Liver (tissue), 9 donors: Measurements from ENCODE around the gene C11orf68. TPM values are rescaled to one million over a fixed set of nuclear protein-coding genes. Genes with fewer than 3 reads are reported as not detected.

ENCODE experiments used
- DNase-seq: peaks from one replicate; pipeline ENCODE4 v3.0.0-alpha.2; 2017; ENCODE audit warnings: low spot score
- H3K27ac ChIP-seq, 2 donors: one replicate each; pipeline ENCODE4 v1.7.0; 2013; ENCODE audit warnings: inconsistent platforms in 2 of 2, low read length in 2 of 2, control low read depth in 1 of 2, low read depth in 1 of 2, mild to moderate bottlenecking in 1 of 2
- H3K27me3 ChIP-seq, 4 donors: one replicate each; pipeline versions ENCODE4 v1.6.1 to v1.7.0; 2013; ENCODE audit warnings: low read length in 3 of 4, inconsistent platforms in 1 of 4, mild to moderate bottlenecking in 1 of 4, moderate library complexity in 1 of 4; ENCODE audit not compliant: control insufficient read depth in 4 of 4, insufficient read depth in 4 of 4
- H3K36me3 ChIP-seq, 4 donors: one replicate each; pipeline versions ENCODE4 v1.6.1 to v1.7.0; 2013; ENCODE audit warnings: low read length in 3 of 4, mild to moderate bottlenecking in 3 of 4, low read depth in 1 of 4, moderate library complexity in 1 of 4; ENCODE audit not compliant: control insufficient read depth in 4 of 4, insufficient read depth in 3 of 4
- H3K4me1 ChIP-seq, 4 donors: one replicate each; pipeline versions ENCODE4 v1.6.1 to v1.7.0; 2013; ENCODE audit warnings: low read length in 3 of 4, mild to moderate bottlenecking in 3 of 4, moderate library complexity in 1 of 4; ENCODE audit not compliant: control insufficient read depth in 4 of 4, insufficient read depth in 4 of 4
- H3K4me3 ChIP-seq, 3 donors: one replicate each; pipeline versions ENCODE4 v1.6.1 to v1.7.0; 2013; ENCODE audit warnings: low read length in 3 of 3, control low read depth in 1 of 3, low read depth in 1 of 3, mild to moderate bottlenecking in 1 of 3
- H3K9ac ChIP-seq, 2 donors: one replicate each; pipeline ENCODE4 v1.7.0; 2013; ENCODE audit warnings: low read length in 2 of 2, mild to moderate bottlenecking in 2 of 2, moderate library complexity in 2 of 2, control low read depth in 1 of 2, low read depth in 1 of 2
- H3K9me3 ChIP-seq, 4 donors: one replicate each; pipeline versions ENCODE4 v1.6.1 to v1.7.0; 2013; ENCODE audit warnings: low read length in 3 of 4; ENCODE audit not compliant: control insufficient read depth in 4 of 4
- CTCF ChIP-seq: fragments of 150-350 bp; IDR thresholded peaks from 2 replicates; pipeline ENCODE4 v1.5.1; 2017; ENCODE audit warnings: improper control_type of control experiment, low read depth, low read length; ENCODE audit not compliant: missing input control
- EGR1 ChIP-seq, 2 donors: IDR thresholded peaks; 2 replicates each; pipeline ENCODE4 v1.6.1; 2016 to 2018; ENCODE audit warnings: antibody characterized with exemption in 2 of 2, low read depth in 2 of 2
- FOXA1 ChIP-seq: IDR thresholded peaks from 2 replicates; pipeline ENCODE4 v1.6.1; 2016; ENCODE audit warnings: antibody characterized with exemption
- GABPA ChIP-seq, 2 donors: IDR thresholded peaks in 1 of 2; conservative IDR thresholded peaks in 1 of 2; 2 replicates each; pipeline ENCODE4 v1.6.1; 2016; ENCODE audit warnings: antibody characterized with exemption in 2 of 2, mild to moderate bottlenecking in 1 of 2, moderate library complexity in 1 of 2
- HNF4A ChIP-seq, 2 donors: conservative IDR thresholded peaks; 2 replicates each; pipeline ENCODE4 v1.6.1; 2016; ENCODE audit warnings: antibody characterized with exemption in 2 of 2, mild to moderate bottlenecking in 2 of 2
- JUND ChIP-seq, 2 donors: IDR thresholded peaks; 2 replicates each; pipeline ENCODE4 v1.6.1; 2016; ENCODE audit warnings: antibody characterized with exemption in 2 of 2
- NR2F2 ChIP-seq: IDR thresholded peaks from 2 replicates; pipeline ENCODE4 v1.6.1; 2016; ENCODE audit warnings: antibody characterized with exemption
- RAD21 ChIP-seq, 2 donors: IDR thresholded peaks; 2 replicates each; pipeline ENCODE4 v1.6.1; 2016; ENCODE audit warnings: antibody characterized with exemption in 2 of 2, mild to moderate bottlenecking in 2 of 2
- REST ChIP-seq: IDR thresholded peaks from 2 replicates; pipeline ENCODE4 v1.6.1; 2016; ENCODE audit warnings: antibody characterized with exemption, mild to moderate bottlenecking
- RXRA ChIP-seq, 2 donors: IDR thresholded peaks; 2 replicates each; pipeline ENCODE4 v1.6.1; 2017 to 2018; ENCODE audit warnings: antibody characterized with exemption in 2 of 2, mild to moderate bottlenecking in 1 of 2
- SP1 ChIP-seq: IDR thresholded peaks from 2 replicates; pipeline ENCODE4 v1.6.1; 2018; ENCODE audit warnings: antibody characterized with exemption, mild to moderate bottlenecking
- TAF1 ChIP-seq: conservative IDR thresholded peaks from 2 replicates; pipeline ENCODE4 v1.6.1; 2016; ENCODE audit warnings: antibody characterized with exemption, mild to moderate bottlenecking
- YY1 ChIP-seq: IDR thresholded peaks from 2 replicates; pipeline ENCODE4 v1.6.1; 2016; ENCODE audit warnings: antibody characterized with exemption, mild to moderate bottlenecking
- whole genome bisulfite sequencing: extraction: QIAGEN DNeasy Blood & Tissue Kit; methylation state at CpG from one replicate; pipeline ENCODE4 v1.1.7; 2013; 5-methylcytosine and 5-hydroxymethylcytosine counted together
- polyA plus RNA-seq, 2 donors: library from polyadenylated mRNA; stranded (reverse) in 1 of 2; unstranded in 1 of 2; fragments of 200-250 nt in 1 of 2; fragments of >200 nt in 1 of 2; fragmentation: Nextera tagmentation in 1 of 2; extraction: Ambion mirVana in 1 of 2; gene quantifications; one replicate each; pipeline versions ENCODE4 v1.2.1 to v1.2.3, GENCODE V29; 2013 to 2015
- total RNA-seq, 2 donors: library from RNA; depleted of rRNA; stranded (reverse); fragments of >200 nt; gene quantifications; one replicate each; pipeline ENCODE4 v1.2.3, GENCODE V29; 2014
- donor health status: healthy.
- donor health status: healthy.
- donor health status: healthy.
- donor health status: healthy.
- donor health status: healthy.

Gene C11orf68
- total and polyA plus RNA-seq, 4 donors, result 4.4 to 15.4 (median 11.2) TPM

- TF ChIP-seq SP1 (peak; percentile 4), HNF4A (conservative IDR thresholded peaks at IDR 0.05) (no peak)
Observed at GRCh38 chr11:65911682-65912568, 6.9 kb downstream of the C11orf68 start (continued).

- H3K36me3 ChIP-seq, result no peaks in the 10 kb centered on the region
- H3K9me3 ChIP-seq, result no peaks in the 10 kb centered on the region
- no peak overlapping the region for H3K27ac ChIP-seq
- 79% methylated on average over 6 of the region's 6 CpGs for WGBS
- no peak for DNase-seq
- H3K4me3 ChIP-seq, result no peak overlapping the region
- no peaks in the 10 kb centered on the region for H3K27me3 ChIP-seq
- H3K4me1 ChIP-seq, result peaks cover 0 to 4% (median 1%) of the 10 kb centered on the region in 4 donors
- TF ChIP-seq FOXA1, result no peak
- no peak for TF ChIP-seq YY1
- no peak for TF ChIP-seq JUND (IDR thresholded peaks at IDR 0.05)
- TF ChIP-seq HNF4A (conservative IDR thresholded peaks at IDR 0.05), result no peak
- TF ChIP-seq EGR1 (IDR thresholded peaks at IDR 0.05; ENCODE audit: low read depth in 2 of 2), result no peak
- no peak overlapping the region for H3K9ac ChIP-seq
Observed at GRCh38 chr11:65907878-65908277, 11.0 kb downstream of the C11orf68 start.

GRCh38 chr11:65906602-65907001, 12.3 kb downstream of the C11orf68 start:
- 81% methylated on average over 5 of the region's 5 CpGs for WGBS
- Histone ChIP-seq H3K4me3 (no peak overlapping the region), H3K36me3 (no peaks in the 10 kb centered on the region), H3K4me1 (peaks cover 0 to 3% (median 0%) of the 10 kb centered on the region in 4 donors), H3K9ac (no peak overlapping the region), H3K27me3 (no peaks in the 10 kb centered on the region), H3K27ac (no peak overlapping the region), H3K9me3 (no peaks in the 10 kb centered on the region)
- DNase-seq, result no peak
- TF ChIP-seq TAF1 (no peak), NR2F2 (no peak), CTCF (no peak), EGR1 (IDR thresholded peaks at IDR 0.05; ENCODE audit: low read depth in 2 of 2) (no peak), HNF4A (conservative IDR thresholded peaks at IDR 0.05) (no peak), REST (no peak), JUND (IDR thresholded peaks at IDR 0.05) (no peak), RAD21 (IDR thresholded peaks at IDR 0.05) (no peak), SP1 (no peak), GABPA (IDR thresholded peaks at IDR 0.05 in 1 of 2, conservative IDR thresholded peaks at IDR 0.05 in 1 of 2) (no peak), RXRA (IDR thresholded peaks at IDR 0.05) (no peak), YY1 (no peak)
